K562 (cell line): ENCODE measurements around the gene ZNF629. TPM values are rescaled to one million over a fixed set of nuclear protein-coding genes. Genes with fewer than 3 reads are reported as not detected.

Experiments used
- ATAC-seq: fragments of 200-7000 bp; cut with Tn5 transposase; 3 replicates; pipeline ENCODE4 v1.9.1; 2020; ENCODE audit warnings: moderate library complexity
- BruUV-seq: library from RNA; stranded (reverse); fragments of 400-500 nt; replicated peaks from 2 replicates; lab custom pipeline; 2021; lab: Mats Ljungman, UMichigan
- CTCF ChIA-PET: fragments of 300-600 bp; formaldehyde crosslinking; extraction: SDS; loops from one replicate; lab custom pipeline; 2021; ENCODE audit warnings: low intra/inter-chr PET ratio; lab: Yijun Ruan, JAX
- POLR2A ChIA-PET: fragments of 300-600, 350-650 bp; sonication (Branson Sonifier 250); formaldehyde crosslinking; extraction: SDS; loops from one replicate; lab custom pipeline; 2021; ENCODE audit warnings: antibody characterized with exemption, inconsistent platforms; lab: Yijun Ruan, JAX
- DNase-seq, 4 experiments: peaks; one replicate each; pipeline versions ENCODE4 v3.0.0 to v3.0.0-alpha.2; 2011 to 2018; ENCODE audit warnings: low spot score in 3 of 4, mixed read lengths in 3 of 4; ENCODE audit errors: extremely low read depth in 1 of 4
- FAIRE-seq: peaks from 2 replicates; lab custom pipeline; 2011; peaks lifted over from hg19 to GRCh38; lab: Jason Lieb, UNC
- H2AFZ ChIP-seq: 2 replicates; pipeline ENCODE4 v1.6.0; 2011; ENCODE audit warnings: low read depth, low read length, control low read depth, inconsistent platforms
- H3K27ac ChIP-seq: fragments of 200-600 bp; 3 replicates; pipeline ENCODE4 v1.8.0; 2011; ENCODE audit warnings: low read depth, mild to moderate bottlenecking, control low read depth, inconsistent platforms, low read length, moderate library complexity, mixed read lengths; ENCODE audit errors: extremely low read depth
- H3K27me3 ChIP-seq, 2 experiments: fragments of 300-600 bp in 1 of 2; 2 replicates in 1 of 2; 3 replicates in 1 of 2; pipeline versions ENCODE4 v1.6.0 to v1.8.0; 2011; ENCODE audit warnings: inconsistent platforms in 2 of 2, low read length in 2 of 2, mild to moderate bottlenecking in 1 of 2, mixed read lengths in 1 of 2, moderate library complexity in 1 of 2; ENCODE audit not compliant: control insufficient read depth in 2 of 2, insufficient read depth in 2 of 2
- H3K36me3 ChIP-seq: fragments of 300-600 bp; 3 replicates; pipeline ENCODE4 v1.8.0; 2011; ENCODE audit warnings: mild to moderate bottlenecking, low read length, inconsistent platforms; ENCODE audit not compliant: control insufficient read depth, insufficient read depth
- H3K4me1 ChIP-seq, 2 experiments: fragments of 200-600 bp in 1 of 2; replicated peaks in 1 of 2; 2 replicates in 1 of 2; 3 replicates in 1 of 2; pipeline versions ENCODE4 v1.5.1 to v1.8.0; 2011; ENCODE audit warnings: inconsistent platforms in 2 of 2, low read length in 2 of 2, mild to moderate bottlenecking in 1 of 2, mixed read lengths in 1 of 2, moderate library complexity in 1 of 2; ENCODE audit not compliant: control insufficient read depth in 2 of 2, insufficient read depth in 2 of 2
- H3K4me2 ChIP-seq: 2 replicates; pipeline ENCODE4 v1.6.1; 2011; ENCODE audit warnings: low read length, control low read depth, inconsistent platforms, mixed read lengths; ENCODE audit not compliant: insufficient read depth
- H3K4me3 ChIP-seq: fragments of 200-600 bp; sonication (generic), shearing (Covaris generic); 2 replicates; pipeline ENCODE4 v1.5.1; 2016; ENCODE audit warnings: control low read depth, inconsistent platforms
- H3K79me2 ChIP-seq: fragments of 200-600 bp; 3 replicates; pipeline ENCODE4 v1.8.0; 2011; ENCODE audit warnings: low read length, inconsistent platforms; ENCODE audit not compliant: control insufficient read depth, insufficient read depth
- H3K9ac ChIP-seq, 2 experiments: 2 replicates each; pipeline versions ENCODE4 v1.6.0 to v1.6.1; 2011; ENCODE audit warnings: low read depth in 2 of 2, low read length in 2 of 2, control low read depth in 1 of 2, inconsistent platforms in 1 of 2, mild to moderate bottlenecking in 1 of 2, mixed read lengths in 1 of 2; ENCODE audit not compliant: insufficient read depth in 1 of 2
- H3K9me1 ChIP-seq: one replicate; pipeline ENCODE4 v1.6.0; 2011; ENCODE audit warnings: inconsistent platforms, mild to moderate bottlenecking, low read length, moderate library complexity; ENCODE audit not compliant: control insufficient read depth, insufficient read depth
- H3K9me3 ChIP-seq: replicated peaks from 2 replicates; pipeline ENCODE4 v1.5.1; 2011; ENCODE audit warnings: low read depth, low read length, inconsistent platforms; ENCODE audit not compliant: control insufficient read depth, insufficient read depth
- H4K20me1 ChIP-seq: replicated peaks from 2 replicates; pipeline ENCODE4 v1.6.1; 2011; ENCODE audit warnings: low read length, inconsistent platforms, mixed read lengths; ENCODE audit not compliant: control insufficient read depth, insufficient read depth
- CBFB ChIP-seq: sonication (generic); formaldehyde crosslinking; IDR thresholded peaks from 2 replicates; pipeline ENCODE4 v1.4.0; 2020; ENCODE audit warnings: mild to moderate bottlenecking, missing genetic modification reagents
- HSF4 ChIP-seq: fragments of 250-450 bp; sonication (Bioruptor Pico); IDR thresholded peaks from 2 replicates; pipeline ENCODE4 v2.1.2; 2022; ENCODE audit warnings: mild to moderate bottlenecking, moderate library complexity, borderline replicate concordance
- MTA1 ChIP-seq: fragments of 450-650 bp; IDR thresholded peaks from 2 replicates; pipeline ENCODE4 v1.6.1; 2017; ENCODE audit warnings: borderline replicate concordance
- SPI1 ChIP-seq: IDR thresholded peaks from 2 replicates; pipeline ENCODE4 v1.6.1; 2011; ENCODE audit warnings: low read depth, low read length, control low read depth, borderline replicate concordance
- ZBTB17 ChIP-seq: fragments of 450-650 bp; formaldehyde crosslinking; IDR thresholded peaks from 2 replicates; pipeline ENCODE4 v1.4.0; 2020; ENCODE audit warnings: mild to moderate bottlenecking
- ZNF143 ChIP-seq: sonication (generic); formaldehyde crosslinking; IDR thresholded peaks from 2 replicates; pipeline ENCODE4 v1.9.0; 2022; ENCODE audit warnings: mild to moderate bottlenecking, missing genetic modification reagents
- ZNF324 ChIP-seq: fragments of 250-450 bp; sonication (Bioruptor Pico); IDR thresholded peaks from 2 replicates; pipeline ENCODE4 v1.4.0; 2020; ENCODE audit warnings: mild to moderate bottlenecking
- WGBS: fragments of 100-300 bp; shearing (Covaris generic); methylation state at CpG from one replicate; pipeline ENCODE4 v1.1.6; 2016; ENCODE audit warnings: low coverage, mixed read lengths; ENCODE audit not compliant: insufficient coverage; ENCODE audit errors: missing lambda C conversion rate; 5-methylcytosine and 5-hydroxymethylcytosine counted together
- in situ Hi-C: fragments of 300-500 bp; cut with MboI; formaldehyde crosslinking; loops from 4 replicates; pipeline ENCODE4 v1.15.0; 2018; ENCODE audit warnings: inconsistent platforms, mixed read lengths
- intact Hi-C: fragments of 100-400 bp; cut with micrococcal nuclease; formaldehyde crosslinking; loops from 2 replicates; pipeline ENCODE4 v1.14.2; 2022
- polyA plus RNA-seq, 8 experiments: library from polyadenylated mRNA; depleted of rRNA in 4 of 8; stranded (reverse) in 5 of 8; unstranded in 3 of 8; fragments of >200 nt; fragmentation: Nextera tagmentation in 2 of 8; fragmentation: Illumina TruSeq in 1 of 8; extraction: Ambion mirVana in 2 of 8; extraction: Trizol in 1 of 8; gene quantifications; 2 replicates each; pipeline versions ENCODE4 v1.2.1 to v1.2.3, GENCODE V29; 2011 to 2014; ENCODE audit warnings: inconsistent platforms in 1 of 8, missing spikeins in 1 of 8
- total RNA-seq, 7 experiments: library from RNA; depleted of rRNA in 6 of 7; stranded (reverse); fragments of >200 nt in 6 of 7; fragmentation: Illumina TruSeq in 2 of 7; extraction: Trizol in 2 of 7; gene quantifications; 2 replicates each; pipeline versions ENCODE4 v1.2.1 to v1.2.3, GENCODE V29; 2011 to 2021; ENCODE audit warnings: low replicate concordance in 1 of 7
- TF ChIP-seq, protein P1 (sequence below): fragments of 250-450 bp; sonication (Bioruptor Pico); IDR thresholded peaks from 2 replicates; pipeline ENCODE4 v1.5.1; 2021; ENCODE audit warnings: mild to moderate bottlenecking
- TF ChIP-seq, protein P2 (sequence below), 3 experiments: IDR thresholded peaks in 2 of 3; conservative IDR thresholded peaks in 1 of 3; 2 replicates each; pipeline ENCODE4 v1.5.1; 2011 to 2012; ENCODE audit warnings: low read length in 3 of 3, mild to moderate bottlenecking in 3 of 3, control low read depth in 2 of 3, improper control_type of control experiment in 1 of 3, inconsistent platforms in 1 of 3, low read depth in 1 of 3, mixed read lengths in 1 of 3, moderate library complexity in 1 of 3; ENCODE audit not compliant: insufficient read depth in 2 of 3
- TF ChIP-seq, protein P3 (sequence below): fragments of 250-450 bp; sonication (Bioruptor Pico); IDR thresholded peaks from 2 replicates; pipeline ENCODE4 v1.4.0; 2020; ENCODE audit warnings: borderline replicate concordance

ZNF629 gene
- total and polyA plus RNA-seq, 9 of the 15 experiments (the other 6 are each of a cell fraction or from before 2014, with no cell fraction given) = 0.44 to 18.8 (median 7.4) TPM

DNA sequence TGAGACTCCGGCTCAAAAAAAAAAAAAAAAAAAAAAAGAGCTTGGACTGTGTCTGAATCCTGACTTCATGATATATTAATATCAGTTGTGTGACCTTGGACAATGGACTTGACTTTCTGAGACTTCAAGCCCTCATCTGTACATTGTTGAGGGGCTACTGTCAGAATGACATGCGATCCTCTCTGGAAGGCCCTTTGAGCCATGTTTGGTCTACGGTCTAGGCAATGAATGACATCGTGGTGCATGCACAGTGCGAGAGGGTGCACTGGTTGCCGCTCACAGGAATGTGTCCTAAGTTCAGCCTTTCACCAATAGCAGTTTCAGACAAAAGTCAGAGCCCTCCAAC is 43.0 kb upstream of the ZNF629 start (continued):
- TF ChIP-seq, protein P1, sequence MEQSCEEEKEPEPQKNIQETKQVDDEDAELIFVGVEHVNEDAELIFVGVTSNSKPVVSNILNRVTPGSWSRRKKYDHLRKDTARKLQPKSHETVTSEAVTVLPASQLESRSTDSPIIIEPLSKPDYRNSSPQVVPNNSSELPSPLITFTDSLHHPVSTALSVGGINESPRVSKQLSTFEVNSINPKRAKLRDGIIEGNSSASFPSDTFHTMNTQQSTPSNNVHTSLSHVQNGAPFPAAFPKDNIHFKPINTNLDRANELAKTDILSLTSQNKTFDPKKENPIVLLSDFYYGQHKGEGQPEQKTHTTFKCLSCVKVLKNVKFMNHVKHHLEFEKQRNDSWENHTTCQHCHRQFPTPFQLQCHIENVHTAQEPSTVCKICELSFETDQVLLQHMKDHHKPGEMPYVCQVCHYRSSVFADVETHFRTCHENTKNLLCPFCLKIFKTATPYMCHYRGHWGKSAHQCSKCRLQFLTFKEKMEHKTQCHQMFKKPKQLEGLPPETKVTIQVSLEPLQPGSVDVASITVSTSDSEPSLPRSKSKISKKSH (CRISPR knock-in tag) = no peak
- TF ChIP-seq CBFB (CRISPR knock-in tag) = no peak
- TF ChIP-seq, all 486 proteins: peak for 0

DNA sequence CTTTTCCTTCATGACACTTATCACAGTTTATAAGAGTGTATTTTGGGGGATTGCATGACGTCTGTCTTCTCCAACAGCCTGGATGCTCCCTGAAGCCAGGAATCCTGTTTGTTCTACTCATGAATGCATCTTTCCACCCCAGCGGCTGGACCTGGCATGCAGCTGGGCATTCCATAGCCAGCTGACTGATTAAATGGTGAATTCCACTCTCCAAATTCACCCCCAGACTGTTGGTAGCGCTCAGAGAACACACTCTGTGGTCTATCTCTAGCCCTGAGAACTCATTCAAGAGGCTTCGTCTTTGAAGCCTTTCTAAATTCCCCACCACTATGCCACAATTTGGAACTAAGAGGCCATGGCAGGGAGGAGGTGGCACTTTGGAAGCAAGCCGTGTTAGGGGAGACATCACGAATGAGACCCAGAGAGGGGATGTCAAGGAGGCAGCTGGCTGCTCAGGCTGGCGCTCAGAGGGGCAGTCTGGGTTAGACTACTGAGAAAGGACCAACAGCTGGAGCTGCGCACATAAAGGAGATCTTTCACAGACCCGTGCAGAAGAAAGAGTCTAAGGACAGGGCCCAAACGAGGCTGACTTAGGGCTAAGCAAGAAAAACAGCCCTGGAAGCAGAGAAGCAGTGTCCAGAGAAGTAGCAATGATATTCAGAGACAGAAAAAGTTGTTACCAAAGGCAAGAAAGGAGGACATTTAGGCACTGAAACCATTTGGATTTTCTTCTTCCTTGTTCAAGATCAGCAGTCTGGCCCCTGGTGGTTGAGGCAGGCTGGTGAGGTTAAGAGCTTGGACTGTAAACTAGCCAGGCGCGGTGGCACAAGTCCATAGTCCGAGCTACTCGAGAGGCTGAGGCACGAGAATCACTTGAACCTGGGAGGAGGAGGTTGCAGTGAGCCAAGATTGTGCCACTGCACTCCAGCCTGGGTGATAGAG is 42.4 kb upstream of the ZNF629 start:
- peaks cover 0 to 5% of the 10 kb centered on the region in 2 experiments; a peak in 1 of 5 replicates for H3K4me1 ChIP-seq
- WGBS = 28% methylated on average over 15 of the region's 15 CpGs
- intact Hi-C loops (no loop called here), in situ Hi-C loops (no loop called here)
- no peak overlapping the region; a peak in 1 of 4 replicates for H3K9ac ChIP-seq
- POLR2A ChIA-PET = no interaction called here
- CTCF ChIA-PET = no interaction called here
- BruUV-seq = no TSS peak
- no peaks in the 10 kb centered on the region for H3K79me2 ChIP-seq
- H4K20me1 ChIP-seq = no peaks in the 10 kb centered on the region
- no peak overlapping the region for H3K4me2 ChIP-seq
- no peak overlapping the region for H3K4me3 ChIP-seq
- ATAC-seq (peak; percentile 68), DNase-seq (peak in 1 of 4 experiments; percentile 22), FAIRE-seq (no peak)
- no peaks in the 10 kb centered on the region for H3K9me1 ChIP-seq
- H3K36me3 ChIP-seq = no peaks in the 10 kb centered on the region
- peak overlapping the region; percentile 78 for H2AFZ ChIP-seq
- no peak overlapping the region for H3K27ac ChIP-seq
- no peaks in the 10 kb centered on the region for H3K27me3 ChIP-seq
- no peaks in the 10 kb centered on the region for H3K9me3 ChIP-seq
- TF ChIP-seq, protein P2, sequence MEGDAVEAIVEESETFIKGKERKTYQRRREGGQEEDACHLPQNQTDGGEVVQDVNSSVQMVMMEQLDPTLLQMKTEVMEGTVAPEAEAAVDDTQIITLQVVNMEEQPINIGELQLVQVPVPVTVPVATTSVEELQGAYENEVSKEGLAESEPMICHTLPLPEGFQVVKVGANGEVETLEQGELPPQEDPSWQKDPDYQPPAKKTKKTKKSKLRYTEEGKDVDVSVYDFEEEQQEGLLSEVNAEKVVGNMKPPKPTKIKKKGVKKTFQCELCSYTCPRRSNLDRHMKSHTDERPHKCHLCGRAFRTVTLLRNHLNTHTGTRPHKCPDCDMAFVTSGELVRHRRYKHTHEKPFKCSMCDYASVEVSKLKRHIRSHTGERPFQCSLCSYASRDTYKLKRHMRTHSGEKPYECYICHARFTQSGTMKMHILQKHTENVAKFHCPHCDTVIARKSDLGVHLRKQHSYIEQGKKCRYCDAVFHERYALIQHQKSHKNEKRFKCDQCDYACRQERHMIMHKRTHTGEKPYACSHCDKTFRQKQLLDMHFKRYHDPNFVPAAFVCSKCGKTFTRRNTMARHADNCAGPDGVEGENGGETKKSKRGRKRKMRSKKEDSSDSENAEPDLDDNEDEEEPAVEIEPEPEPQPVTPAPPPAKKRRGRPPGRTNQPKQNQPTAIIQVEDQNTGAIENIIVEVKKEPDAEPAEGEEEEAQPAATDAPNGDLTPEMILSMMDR (IDR thresholded peaks at IDR 0.05 in 2 of 3, conservative IDR thresholded peaks at IDR 0.05 in 1 of 3; ENCODE audit: insufficient read depth in 2 of 3, low read depth in 1 of 3, low read length in 3 of 3) = peak in 2 of 3 experiments; percentile 15 to 18; a peak in 1 of 6 replicates
- TF ChIP-seq, protein P3, sequence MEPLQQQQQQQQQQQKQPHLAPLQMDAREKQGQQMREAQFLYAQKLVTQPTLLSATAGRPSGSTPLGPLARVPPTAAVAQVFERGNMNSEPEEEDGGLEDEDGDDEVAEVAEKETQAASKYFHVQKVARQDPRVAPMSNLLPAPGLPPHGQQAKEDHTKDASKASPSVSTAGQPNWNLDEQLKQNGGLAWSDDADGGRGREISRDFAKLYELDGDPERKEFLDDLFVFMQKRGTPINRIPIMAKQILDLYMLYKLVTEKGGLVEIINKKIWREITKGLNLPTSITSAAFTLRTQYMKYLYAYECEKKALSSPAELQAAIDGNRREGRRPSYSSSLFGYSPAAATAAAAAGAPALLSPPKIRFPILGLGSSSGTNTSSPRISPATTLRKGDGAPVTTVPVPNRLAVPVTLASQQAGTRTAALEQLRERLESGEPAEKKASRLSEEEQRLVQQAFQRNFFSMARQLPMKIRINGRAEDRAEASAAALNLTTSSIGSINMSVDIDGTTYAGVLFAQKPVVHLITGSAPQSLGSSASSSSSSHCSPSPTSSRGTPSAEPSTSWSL = no peak
- TF ChIP-seq HSF4 (CRISPR knock-in tag) (no peak), ZNF324 (CRISPR knock-in tag) (no peak), ZBTB17 (no peak), SPI1 (no peak), ZNF143 (CRISPR knock-in tag) (no peak), MTA1 (no peak)
